ENCODE data around the gene COL6A1. TPM values are rescaled to one million over a fixed set of nuclear protein-coding genes. Genes with fewer than 3 reads are reported as not detected.

Gene COL6A1
- total RNA-seq, 2 experiments from 2014 or later, result 0.57 to 0.69 TPM

Other genes with a start within 250 kb of the COL6A1 start
- gene COL6A2, start 116.3 kb downstream of the COL6A1 start, total RNA-seq, result 1 to 10 TPM; 3.3 to 3.4 TPM
- under 1 TPM; 0.16 to 0.23 TPM for gene FTCD, start 173.8 kb downstream of the COL6A1 start, total RNA-seq
- 10 to 100 TPM in 1 of 2 experiments, 1 to 10 TPM in 1; 8.1 to 13.0 TPM for gene SPATC1L, start 202.7 kb downstream of the COL6A1 start, total RNA-seq
- 10 to 100 TPM; 14.1 to 21.3 TPM for gene LSS, start 247.0 kb downstream of the COL6A1 start, total RNA-seq